Measurements from ENCODE around the gene AFF3.

The AFF3 gene

GRCh38 chr2:100000915-100001707 is 141.3 kb downstream of the AFF3 start:
- DNase-seq, result no peak

GRCh38 chr2:99998651-99999320 is 143.6 kb downstream of the AFF3 start:
- DNase-seq, result no peak

GRCh38 chr2:99989905-99990304 is 152.5 kb downstream of the AFF3 start:
- no peak for DNase-seq

- DNase-seq, result no peak
Observed at GRCh38 chr2:99988599-99988998, 153.8 kb downstream of the AFF3 start.

- DNase-seq, result no peak
Observed at GRCh38 chr2:99987160-99987559, 155.2 kb downstream of the AFF3 start.

- DNase-seq, result no peak
Observed at GRCh38 chr2:99984799-99985515, 157.4 kb downstream of the AFF3 start.

GRCh38 chr2:99982744-99983143 is 159.6 kb downstream of the AFF3 start:
- no peak for DNase-seq

GRCh38 chr2:99981840-99982239 is 160.6 kb downstream of the AFF3 start:
- no peak for DNase-seq

GRCh38 chr2:99980176-99980575 is 162.2 kb downstream of the AFF3 start:
- DNase-seq, result no peak

- no peak for DNase-seq
Observed at GRCh38 chr2:99977966-99978365, 164.4 kb downstream of the AFF3 start.

- DNase-seq, result no peak
Observed at GRCh38 chr2:99975386-99975785, 167.0 kb downstream of the AFF3 start.

- no peak for DNase-seq
Observed at GRCh38 chr2:99974682-99975375, 167.6 kb downstream of the AFF3 start.

GRCh38 chr2:99974275-99974674 is 168.1 kb downstream of the AFF3 start:
- DNase-seq, result no peak

- no peak for DNase-seq
Observed at GRCh38 chr2:99971326-99971900, 171.0 kb downstream of the AFF3 start.

- no peak for DNase-seq
Observed at GRCh38 chr2:99970292-99970868, 172.0 kb downstream of the AFF3 start.

- no peak for DNase-seq
Observed at GRCh38 chr2:99961196-99961913, 181.0 kb downstream of the AFF3 start.

GRCh38 chr2:99960790-99961189 is 181.6 kb downstream of the AFF3 start:
- DNase-seq, result no peak

GRCh38 chr2:99960291-99960690 is 182.1 kb downstream of the AFF3 start:
- no peak for DNase-seq

GRCh38 chr2:99959261-99960014 is 183.0 kb downstream of the AFF3 start:
- no peak for DNase-seq

- DNase-seq, result no peak
Observed at GRCh38 chr2:99957332-99958133, 184.9 kb downstream of the AFF3 start.

Data from stimulated activated naive CD4-positive, alpha-beta T cell treated with Interleukin-2 at 50 U/mL for 16 hours (primary cell).